NT2/D1 (cell line): Measurements from ENCODE around the gene METTL16.

Source experiments
- SUZ12 ChIP-seq: IDR thresholded peaks from 2 replicates; pipeline ENCODE4 v1.6.1; 2011; ENCODE audit not compliant: insufficient read length, insufficient read depth; ENCODE audit errors: extremely low read depth
- YY1 ChIP-seq: IDR thresholded peaks from 2 replicates; pipeline ENCODE4 v1.6.1; 2011; ENCODE audit not compliant: insufficient read length, insufficient read depth
- ZNF274 ChIP-seq: IDR thresholded peaks from 2 replicates; pipeline ENCODE4 v1.6.1; 2011; ENCODE audit warnings: mild to moderate bottlenecking, low read depth, low read length

DNA sequence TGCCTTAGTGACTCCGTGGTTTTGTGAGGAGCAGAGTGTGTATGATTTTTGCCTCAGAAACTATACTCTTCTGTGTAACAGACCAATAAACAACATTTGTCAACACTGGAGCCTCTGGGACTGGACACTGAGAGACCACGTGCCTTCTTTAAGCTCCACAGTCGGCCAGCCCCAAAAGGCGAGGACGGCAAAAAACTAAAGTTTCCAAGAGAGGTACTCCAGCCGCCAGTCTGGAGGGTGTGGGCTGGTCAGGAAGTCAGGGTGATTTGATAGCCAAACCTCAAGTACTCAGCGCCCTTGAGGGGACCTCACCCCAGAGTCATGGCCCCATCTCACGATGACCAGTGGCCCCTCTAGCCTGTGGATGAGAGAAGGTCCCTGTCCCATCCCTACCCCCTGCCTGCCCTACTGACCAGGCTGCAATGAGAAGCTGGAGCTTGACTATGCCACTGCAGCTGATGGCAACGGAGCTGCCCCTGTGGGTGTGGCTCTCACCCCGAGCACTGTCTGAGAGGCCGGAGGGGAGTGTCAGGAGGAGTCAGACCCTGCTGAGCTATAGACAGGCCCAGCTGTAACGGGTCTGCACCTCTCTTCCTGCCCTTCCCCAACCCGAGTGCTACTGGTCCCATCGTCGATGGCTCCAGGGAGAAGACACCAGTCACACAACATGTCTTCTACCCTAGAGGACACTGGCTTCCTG, 130.6 kb downstream of the METTL16 start:
- TF ChIP-seq YY1 (no peak), SUZ12 (no peak), ZNF274 (no peak)
